IPS-NIHi7 (cell line): ENCODE data around the gene ENTPD2.
"Not testable (repeated sequence)": the region's sequence is repeated elsewhere in the genome, so short reads cannot be mapped to it uniquely, and the experiment has no call there.

Source experiments
- DNase-seq: peaks from one replicate; pipeline ENCODE4 v3.0.0; 2012; ENCODE audit warnings: mixed read lengths; ENCODE audit errors: extremely low spot score

The ENTPD2 gene

GRCh38 chr9:137045294-137046087, 8.4 kb downstream of the ENTPD2 start:
- DNase-seq, result peak; percentile 54

DNA sequence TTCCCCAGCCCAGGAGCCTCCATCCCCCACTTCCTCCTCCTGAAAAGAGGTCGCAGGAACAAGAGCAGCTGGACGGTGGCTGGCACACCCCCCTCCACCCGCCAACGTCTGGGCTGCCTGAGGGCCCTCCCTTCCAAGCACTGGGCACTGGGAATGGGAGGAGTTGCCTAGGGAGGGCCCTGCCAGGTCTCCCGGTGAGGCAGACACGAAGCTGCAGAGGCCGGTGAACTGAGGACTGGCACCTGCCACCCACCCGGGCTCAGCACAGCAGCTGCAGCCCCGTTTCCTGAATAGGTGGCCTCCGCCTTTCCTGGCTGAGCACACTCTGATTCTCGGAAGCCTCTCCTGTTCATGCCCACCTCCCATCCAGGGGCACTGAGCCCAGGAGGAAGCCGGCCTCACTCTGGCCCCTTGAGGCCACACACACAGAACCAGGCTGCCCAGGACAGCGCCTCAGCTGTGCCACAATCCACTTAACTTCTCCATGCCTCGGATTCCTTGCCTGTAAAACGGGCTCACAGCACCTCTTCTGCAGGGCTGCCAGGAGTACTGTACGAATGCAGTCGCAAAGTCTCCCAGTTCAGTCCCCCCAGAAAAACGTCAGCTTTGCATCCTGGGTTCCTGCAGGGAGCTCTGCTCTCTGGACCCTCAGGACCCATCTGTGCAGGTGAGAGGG, 9.2 kb downstream of the ENTPD2 start:
- no peak for DNase-seq

DNA sequence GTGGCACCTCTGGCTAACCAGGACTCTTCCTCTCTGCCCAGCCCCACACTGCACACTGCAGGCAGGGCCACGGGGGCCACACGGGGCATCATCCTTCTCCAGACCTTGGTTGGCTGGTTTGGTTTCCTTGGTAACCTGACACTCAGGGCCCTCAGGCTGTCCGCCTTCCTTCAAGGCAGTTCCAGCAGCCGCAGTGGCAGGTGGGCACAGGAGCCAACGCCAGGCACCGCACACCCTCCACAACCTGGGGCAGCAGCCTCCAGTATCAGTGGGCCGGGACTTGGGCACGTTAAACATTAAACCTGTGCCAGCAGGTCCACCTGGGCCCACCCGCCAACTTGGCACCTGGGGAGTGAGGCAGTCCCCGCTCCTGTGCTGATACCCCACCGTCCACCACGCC, 9.8 kb downstream of the ENTPD2 start:
- no peak for DNase-seq

GRCh38 chr9:137042751-137043727, 10.8 kb downstream of the ENTPD2 start:
- DNase-seq, result no peak

DNA sequence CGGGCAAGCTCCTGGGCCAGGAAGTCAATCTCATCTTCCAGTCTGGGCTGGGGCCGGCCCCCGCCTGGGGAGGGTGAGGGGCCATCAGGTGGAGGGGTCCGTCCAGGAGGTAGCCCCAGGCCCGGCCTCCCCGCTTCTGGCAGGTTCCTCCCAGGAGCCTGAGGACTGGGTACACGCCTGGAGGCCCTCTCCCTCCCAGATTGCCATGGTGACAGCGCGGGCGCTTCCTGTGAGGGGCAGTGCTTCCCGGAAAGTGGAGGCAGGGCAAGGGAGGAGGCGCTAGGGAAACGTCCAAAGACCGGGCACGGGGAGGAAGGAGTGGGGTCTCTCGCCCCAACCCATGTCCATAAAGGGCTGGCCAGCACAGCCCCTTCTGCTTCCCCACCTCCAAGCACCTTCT, 12.7 kb downstream of the ENTPD2 start:
- no peak for DNase-seq

DNA sequence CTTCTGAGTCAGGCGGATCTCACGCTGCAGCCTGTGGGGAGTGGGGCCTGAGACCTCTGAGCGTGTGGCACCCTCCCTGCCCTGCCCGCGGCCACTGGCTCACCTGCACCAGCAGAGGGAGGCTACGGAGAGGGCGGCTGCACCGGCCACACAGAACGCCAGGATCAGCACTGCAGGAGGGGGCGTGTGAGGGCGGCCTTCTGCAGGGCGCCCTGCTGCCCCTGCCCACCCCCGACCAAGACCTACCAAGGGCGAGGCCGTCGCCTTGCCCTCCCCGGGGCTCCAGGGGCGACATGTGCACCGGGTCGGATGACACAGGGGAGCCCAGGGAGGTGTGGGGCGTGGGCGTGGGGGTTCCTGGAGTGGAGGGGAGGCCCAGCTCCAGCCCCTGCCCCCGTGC, 13.3 kb downstream of the ENTPD2 start:
- DNase-seq, result no peak

- no peak for DNase-seq
Measured at GRCh38 chr9:137039611-137040366, 14.1 kb downstream of the ENTPD2 start.

GRCh38 chr9:137038916-137039315, 14.9 kb downstream of the ENTPD2 start:
- no peak for DNase-seq

GRCh38 chr9:137037483-137037882, 16.4 kb downstream of the ENTPD2 start:
- no peak for DNase-seq

GRCh38 chr9:137037035-137037434, 16.8 kb downstream of the ENTPD2 start:
- DNase-seq, result no peak

- no peak for DNase-seq
Measured at GRCh38 chr9:137035937-137036336, 17.9 kb downstream of the ENTPD2 start.

DNA sequence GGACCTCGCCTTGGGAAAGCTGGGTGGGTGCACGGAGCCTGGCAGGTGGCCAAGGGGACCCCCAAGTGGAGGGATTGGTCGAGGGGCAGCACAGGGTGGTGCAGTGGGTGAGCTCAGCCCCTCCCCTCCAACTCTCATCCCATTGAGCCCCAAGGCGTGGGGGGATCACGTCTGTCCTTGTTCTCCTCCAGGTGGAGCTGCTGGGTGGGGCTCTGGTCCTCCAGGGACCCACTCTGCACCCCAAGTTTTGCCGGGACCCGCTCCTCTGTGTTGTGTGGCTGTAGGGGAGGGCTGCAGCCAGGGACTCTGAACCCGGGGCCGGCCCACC, 18.4 kb downstream of the ENTPD2 start:
- peak; percentile 40 for DNase-seq

- peak; percentile 93 for DNase-seq
Measured at GRCh38 chr9:137034709-137035506, 19.0 kb downstream of the ENTPD2 start.

DNA sequence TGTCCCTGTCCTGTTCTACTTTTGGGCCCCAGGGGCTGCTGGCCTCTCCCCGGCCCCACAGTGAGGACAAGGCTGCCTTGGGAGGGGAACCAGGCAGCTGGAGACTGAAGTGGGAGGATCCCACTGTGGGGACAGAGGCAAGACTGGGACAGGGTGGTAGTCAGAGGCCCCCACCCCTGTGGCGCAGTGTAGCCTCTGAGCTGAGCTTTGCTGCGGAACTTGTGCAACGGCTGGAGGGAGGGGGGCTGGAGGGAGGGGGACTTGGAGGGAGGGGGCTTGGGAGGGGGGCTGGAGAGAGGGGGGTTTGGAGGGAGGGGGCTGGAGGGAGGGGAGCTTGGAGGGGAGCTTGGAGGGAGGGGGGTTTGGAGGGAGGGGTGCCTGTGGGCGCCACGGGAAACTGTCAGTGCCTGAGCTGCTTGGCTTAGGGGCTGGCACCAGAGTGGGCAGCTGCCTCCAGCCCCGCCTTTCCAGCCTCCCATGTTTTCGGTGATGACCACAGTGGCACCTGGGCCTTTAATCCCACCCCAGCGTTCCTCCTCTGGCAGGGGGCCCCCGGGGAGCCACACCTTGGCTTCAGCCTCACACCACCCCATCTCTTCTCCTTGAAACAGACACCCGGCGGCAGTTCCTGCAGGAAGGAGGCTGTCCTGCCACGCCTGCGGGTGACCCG, 19.7 kb downstream of the ENTPD2 start:
- DNase-seq, result no peak

DNA sequence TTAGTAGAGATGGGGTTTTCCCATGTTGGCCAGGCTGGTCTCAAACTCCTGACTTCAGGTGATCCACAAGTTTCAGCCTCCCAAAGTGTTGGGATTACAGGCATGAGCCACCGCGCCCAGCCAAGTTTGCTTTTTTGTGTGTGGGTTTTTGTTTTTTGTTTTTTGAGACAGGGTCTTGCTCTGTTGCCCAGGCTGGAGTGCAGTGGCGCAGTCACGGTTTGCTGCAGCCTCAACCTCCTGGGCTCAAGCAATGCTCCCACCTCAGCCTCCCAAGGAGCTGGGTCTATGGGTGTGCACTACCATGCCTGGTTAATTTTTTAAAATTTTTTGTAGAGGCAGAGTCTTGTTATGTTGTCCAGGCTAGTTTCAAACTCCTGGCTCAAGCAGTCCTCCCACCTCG, 20.4 kb downstream of the ENTPD2 start:
- not testable (repeated sequence) for DNase-seq

- DNase-seq, result no peak
Measured at GRCh38 chr9:137032858-137033257, 21.0 kb downstream of the ENTPD2 start.

- no peak for DNase-seq
Measured at GRCh38 chr9:137031904-137032640, 21.8 kb downstream of the ENTPD2 start, which contains the start of gene FUT7. Gene FUT7, minus strand, starts transcription at chr9:137032088. Its CDS starts 97 bp downstream, at chr9:137031991.

GRCh38 chr9:137030538-137031527, 23.0 kb downstream of the ENTPD2 start:
- no peak for DNase-seq
